Stimulated activated CD8-positive, alpha-beta memory T cell treated with anti-CD3 and anti-CD28 coated beads, Interleukin-15, amount 100 ng/mL, for 48 hours (primary cell): ENCODE results near the gene CFAP99.

Experiments
- DNase-seq, 2 donors: peaks; one replicate each; pipeline ENCODE4 v3.0.0-alpha.2; 2020; ENCODE audit warnings: low read depth in 2 of 2

Gene CFAP99

GRCh38 chr4:2390784-2391421, 27.9 kb upstream of the CFAP99 start:
- no peak for DNase-seq

GRCh38 chr4:2393353-2394270, 25.1 kb upstream of the CFAP99 start:
- DNase-seq: no peak

DNA sequence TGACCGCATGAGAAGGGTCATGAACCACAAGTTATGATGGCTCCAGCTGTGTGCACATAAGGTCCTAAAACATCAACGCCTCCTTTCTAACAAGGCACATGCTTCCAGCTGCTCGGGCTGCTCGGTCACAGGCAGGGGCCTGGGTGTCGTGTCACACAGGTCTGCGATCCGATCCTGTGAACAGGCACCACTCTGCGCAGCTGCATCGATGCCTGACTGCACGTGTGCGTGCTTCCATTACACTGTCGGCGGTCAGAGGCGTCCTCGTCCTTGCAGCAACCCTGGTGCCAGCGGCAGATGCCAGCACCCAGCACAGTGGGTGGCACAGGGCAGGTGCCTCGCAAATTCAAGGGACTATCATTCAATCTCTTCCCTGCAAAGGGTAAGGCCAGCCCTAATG, 24.2 kb upstream of the CFAP99 start:
- DNase-seq: no peak

DNA sequence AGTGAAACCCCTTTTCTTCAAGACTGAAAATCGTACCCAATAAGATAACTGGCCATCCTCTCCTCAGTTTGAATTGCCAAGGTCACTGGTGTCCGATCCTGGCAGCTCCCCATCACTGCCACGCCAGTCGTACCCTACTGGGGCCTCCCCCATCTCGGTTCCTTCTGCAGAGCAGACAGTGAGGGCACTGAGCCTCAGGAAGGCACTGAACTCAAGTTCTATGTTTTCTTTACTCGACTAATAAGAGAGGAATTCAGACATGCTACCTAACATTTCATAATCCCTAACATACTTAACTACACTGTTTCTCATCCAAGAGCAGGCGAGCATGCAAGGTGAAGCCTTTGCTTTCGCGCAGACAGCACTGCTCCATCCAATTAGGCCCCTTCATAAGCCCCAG, 23.7 kb upstream of the CFAP99 start:
- no peak for DNase-seq

DNA sequence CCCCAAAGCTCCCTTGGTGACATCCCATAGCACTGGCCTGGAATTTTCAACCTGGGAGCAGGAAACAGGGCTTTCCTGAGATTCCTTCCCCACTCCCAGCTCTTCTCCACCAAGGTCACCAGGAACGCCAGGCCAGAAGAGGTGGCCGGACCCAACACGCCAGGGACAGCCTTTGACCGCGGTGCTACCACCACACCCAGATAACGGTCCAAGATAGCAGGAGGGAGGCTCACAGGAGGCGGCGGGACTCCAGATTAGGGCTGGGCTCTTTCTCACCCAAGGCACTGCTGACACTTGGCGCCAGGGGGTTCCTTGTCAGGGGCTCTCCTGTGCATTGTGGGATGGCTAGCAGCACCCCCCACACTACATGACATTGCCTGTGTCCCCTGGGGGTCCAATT, 23.2 kb upstream of the CFAP99 start:
- DNase-seq: no peak

- DNase-seq: no peak
These were observed 21.9 kb upstream of the CFAP99 start for GRCh38 chr4:2396781-2397368.

GRCh38 chr4:2397596-2398379, 21.0 kb upstream of the CFAP99 start:
- DNase-seq: no peak

DNA sequence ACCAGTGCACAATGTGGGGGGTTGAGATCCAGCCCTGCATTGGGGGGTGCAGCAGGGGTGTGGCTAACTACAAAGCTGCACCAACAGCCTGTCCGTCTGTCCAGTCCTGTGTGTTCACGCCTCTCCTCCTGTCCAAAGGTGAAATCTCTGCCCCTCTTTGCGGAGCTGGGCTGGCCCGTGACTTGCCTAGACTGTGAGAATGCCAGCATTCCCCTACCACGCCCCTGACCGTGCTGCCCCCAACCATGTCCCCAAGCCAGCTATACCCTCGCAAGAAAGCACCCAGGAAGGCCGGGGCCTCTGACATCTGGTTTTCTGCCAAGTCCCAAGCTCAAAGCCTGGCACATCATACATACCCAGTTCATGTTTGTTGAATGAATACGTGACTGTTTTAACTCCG, 19.5 kb upstream of the CFAP99 start:
- no peak for DNase-seq

DNA sequence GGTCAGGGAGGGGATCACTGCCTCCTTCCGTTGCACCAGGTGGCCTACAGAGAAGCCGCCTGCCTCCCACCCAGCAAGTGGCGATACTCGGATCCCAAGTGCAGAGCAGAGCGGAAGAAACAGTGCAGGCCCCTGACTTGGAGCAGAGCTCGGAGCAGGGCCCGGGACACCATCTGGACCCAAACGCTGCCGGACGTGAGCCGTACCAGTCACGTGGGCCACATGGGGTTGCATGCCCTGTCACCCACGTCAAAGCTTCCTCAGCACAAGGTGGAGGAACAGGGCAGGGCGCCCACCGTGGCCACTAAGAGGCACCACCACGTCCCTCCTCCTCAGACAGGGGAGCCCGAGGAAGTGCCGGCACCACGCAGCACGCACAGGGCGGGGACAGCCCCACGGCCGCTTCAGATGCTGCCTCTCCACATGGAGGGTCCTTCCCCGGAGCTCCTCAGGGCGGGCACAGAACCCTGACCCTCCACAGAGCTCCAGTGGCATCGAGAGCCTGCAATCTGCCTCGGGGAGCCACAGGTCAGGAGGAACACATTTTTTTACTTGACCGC, 19.0 kb upstream of the CFAP99 start:
- DNase-seq: no peak

GRCh38 chr4:2400841-2401609, 17.7 kb upstream of the CFAP99 start:
- no peak for DNase-seq

DNA sequence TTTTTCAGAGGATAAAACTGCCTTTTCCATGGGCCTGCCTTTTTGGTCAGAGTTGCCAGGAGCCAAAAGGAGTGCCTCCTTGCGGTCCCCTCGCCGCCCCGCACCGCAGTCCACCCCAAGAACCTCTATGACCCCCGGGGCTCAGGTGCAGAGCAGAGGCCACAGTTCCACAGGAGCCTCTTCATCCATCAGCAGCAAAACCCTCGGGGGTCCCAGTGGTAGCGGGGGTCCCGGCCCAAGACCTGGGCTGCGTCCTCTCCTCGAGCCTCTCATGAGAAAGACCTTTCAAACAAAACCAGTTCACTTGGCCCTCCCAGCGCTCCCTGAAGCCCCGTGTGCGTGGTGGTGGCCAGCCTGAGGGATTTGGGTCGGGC, 17.2 kb upstream of the CFAP99 start:
- DNase-seq: no peak

DNA sequence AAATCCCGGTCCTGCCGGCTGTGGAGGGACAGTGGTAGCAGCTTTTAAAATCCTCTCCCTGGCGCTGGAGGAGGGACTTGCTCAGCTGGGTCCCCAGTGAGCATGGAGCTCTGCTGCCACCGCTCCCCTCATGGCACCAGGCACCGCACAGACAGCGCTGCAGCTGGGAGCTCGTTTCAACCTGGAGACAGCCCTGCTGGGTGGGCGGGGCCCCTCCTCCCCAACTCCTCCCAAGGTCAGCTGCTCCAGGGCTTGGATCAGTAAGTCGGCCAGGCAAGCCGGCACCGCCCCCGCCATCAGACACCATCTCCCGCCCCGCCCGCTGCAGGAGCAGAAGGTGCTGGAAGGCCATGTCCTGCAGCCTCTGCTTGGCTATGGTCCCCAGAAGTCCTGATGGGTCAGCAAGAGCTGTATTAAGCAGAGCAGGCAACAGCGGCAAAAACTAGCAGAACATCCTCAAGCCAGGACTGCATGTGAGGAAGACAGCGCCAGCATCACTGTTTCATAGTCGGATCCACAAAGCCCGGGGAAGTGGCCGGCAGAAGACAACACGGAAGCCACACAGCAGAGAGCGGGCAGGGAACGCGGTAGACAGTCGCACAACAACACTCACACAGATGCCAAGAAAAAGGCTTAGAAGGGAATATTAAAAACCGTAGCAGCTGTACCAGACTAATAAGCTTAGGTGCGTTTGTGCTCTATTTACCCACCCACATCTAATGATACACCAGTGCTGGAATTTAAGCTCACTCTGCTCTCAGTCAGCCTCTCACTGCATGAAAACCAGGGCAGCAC, 16.5 kb upstream of the CFAP99 start:
- DNase-seq: no peak

- DNase-seq: no peak
These were observed 15.8 kb upstream of the CFAP99 start for GRCh38 chr4:2402941-2403340.

- DNase-seq: no peak
These were observed 12.3 kb upstream of the CFAP99 start for GRCh38 chr4:2406406-2406805.

- DNase-seq: no peak
These were observed 11.8 kb upstream of the CFAP99 start for GRCh38 chr4:2406920-2407319.

DNA sequence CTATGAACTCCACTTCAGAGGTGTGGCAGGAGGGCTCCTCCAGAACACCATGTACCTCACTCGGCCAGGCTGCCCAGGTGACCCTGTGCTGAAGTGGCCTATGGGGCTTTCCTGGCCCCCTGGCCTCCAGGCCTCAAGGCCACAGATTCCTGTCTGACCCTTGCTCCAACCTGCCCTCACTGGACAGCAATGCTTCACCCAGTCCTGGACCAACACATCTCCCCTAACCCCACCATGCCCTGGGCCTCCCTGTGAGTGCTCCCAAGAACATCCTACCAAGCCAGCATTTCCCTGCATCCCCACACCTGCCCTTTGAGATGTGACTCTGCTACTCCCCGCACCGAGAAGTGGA, 10.8 kb upstream of the CFAP99 start:
- no peak for DNase-seq

DNA sequence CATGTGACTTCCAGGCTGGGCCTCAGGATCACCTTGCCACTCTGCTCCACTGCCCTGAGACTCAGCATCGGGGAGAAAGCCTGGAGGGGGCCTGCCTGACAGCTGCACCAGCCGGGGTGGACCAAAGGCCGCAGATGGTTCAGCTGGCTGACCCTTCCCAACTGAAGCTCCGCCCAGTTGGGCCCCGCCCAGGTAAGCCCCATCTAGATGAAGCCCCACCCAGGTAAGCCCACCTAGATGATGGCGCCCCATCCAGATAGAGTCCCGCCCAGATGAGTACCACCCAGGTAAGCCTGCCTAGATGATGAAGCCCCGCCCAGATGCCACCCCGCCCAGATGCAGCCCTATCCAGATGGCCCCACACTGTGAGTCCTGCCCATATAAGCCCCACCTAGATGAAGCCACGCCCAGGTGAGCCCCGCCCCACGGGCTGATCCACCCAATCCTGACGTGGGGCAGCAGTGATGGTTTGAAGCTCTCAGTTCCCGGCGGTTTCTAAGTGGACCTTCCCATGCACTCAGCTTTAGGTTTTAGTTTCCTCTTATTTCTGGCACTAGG, 10.3 kb upstream of the CFAP99 start:
- no peak for DNase-seq

- DNase-seq: no peak
These were observed 9.8 kb upstream of the CFAP99 start for GRCh38 chr4:2408976-2409375.

DNA sequence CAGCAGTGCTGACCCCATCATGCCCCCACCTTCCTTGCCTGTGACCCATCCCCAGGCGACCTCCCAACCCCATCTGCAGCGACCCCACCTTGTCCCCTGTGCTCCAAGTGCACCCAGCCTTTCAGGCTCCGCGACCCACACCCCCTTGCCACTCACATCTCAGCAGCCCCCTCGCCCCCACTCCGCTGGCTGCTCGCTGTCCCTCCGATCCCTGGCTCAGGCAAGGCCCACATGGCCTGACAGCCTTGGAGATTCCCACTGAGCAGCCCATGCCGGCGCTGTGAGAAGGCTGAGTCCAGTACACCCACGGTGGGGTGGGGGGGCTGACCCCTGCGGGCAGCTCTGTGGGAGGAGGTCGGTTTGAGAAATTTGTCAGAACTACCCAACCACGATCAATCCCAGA, 9.4 kb upstream of the CFAP99 start:
- DNase-seq: no peak
